Right lobe of liver (tissue), 6 donors: ENCODE measurements around the gene WDR90. TPM values are rescaled to one million over a fixed set of nuclear protein-coding genes. Genes with fewer than 3 reads are reported as not detected.

ENCODE experiments used
- ATAC-seq, 4 donors: fragments of 200-7000 bp; cut with Tn5 transposase; one replicate each; pipeline ENCODE4 v1.9.1; 2020; ENCODE audit warnings: mild to moderate bottlenecking in 4 of 4, moderate library complexity in 4 of 4
- DNase-seq, 3 donors: peaks; one replicate each; pipeline ENCODE4 v3.0.0-alpha.2; 2020
- H3K27ac ChIP-seq, 3 donors: fragments of 200-600 bp; one replicate each; pipeline ENCODE4 v1.8.0; 2022
- H3K27me3 ChIP-seq, 2 donors: fragments of 200-600 bp; one replicate each; pipeline ENCODE4 v1.8.0; 2022
- H3K36me3 ChIP-seq, 4 donors: fragments of 200-600 bp; sonication (generic) in 1 of 4; one replicate each; pipeline versions ENCODE4 v1.5.1 to v1.8.0; 2017 to 2022; ENCODE audit warnings: control low read depth in 1 of 4
- H3K4me1 ChIP-seq, 4 donors: fragments of 200-600 bp; sonication (generic) in 1 of 4; one replicate each; pipeline versions ENCODE4 v1.5.1 to v1.8.0; 2017 to 2022; ENCODE audit warnings: control low read depth in 1 of 4
- H3K4me3 ChIP-seq, 3 donors: fragments of 200-600 bp; one replicate each; pipeline ENCODE4 v1.8.0; 2022
- H3K9me3 ChIP-seq, 4 donors: fragments of 200-600 bp; sonication (generic) in 1 of 4; one replicate each; pipeline versions ENCODE4 v1.5.1 to v1.8.0; 2017 to 2022; ENCODE audit warnings: control low read depth in 1 of 4
- CTCF ChIP-seq, 4 donors: fragments of 200-600 bp in 3 of 4; fragments of 450-650 bp in 1 of 4; IDR thresholded peaks; one replicate each; pipeline versions ENCODE4 v1.5.1 to v1.8.0; 2016 to 2022; ENCODE audit warnings: antibody characterized with exemption in 4 of 4, mild to moderate bottlenecking in 2 of 4
- POLR2A ChIP-seq: fragments of 450-650 bp; IDR thresholded peaks from one replicate; pipeline ENCODE4 v1.6.1; 2017; ENCODE audit warnings: antibody characterized with exemption, mild to moderate bottlenecking
- WGBS: methylation state at CpG from one replicate; pipeline ENCODE4 v1.1.6; 2018; ENCODE audit warnings: low coverage, low lambda C conversion rate; ENCODE audit not compliant: insufficient coverage; ENCODE audit errors: missing lambda C conversion rate; 5-methylcytosine and 5-hydroxymethylcytosine counted together
- intact Hi-C, 2 donors: fragments of 100-400 bp; cut with DNase I; formaldehyde crosslinking; loops; one replicate each; pipeline versions ENCODE4 v1.11.2 to v1.14.1; 2022
- total RNA-seq, 6 experiments: library from RNA; depleted of rRNA in 2 of 6; stranded (reverse); fragments of >200 nt in 2 of 6; fragmentation: NEBNext Ultra II Directional in 3 of 6; extraction: Animal tissue kit (Norgen Biotek cat#: 25700) in 3 of 6; gene quantifications; one replicate each; pipeline versions ENCODE4 v1.1.0 to v1.2.4, GENCODE V29; 2016 to 2023
- donor health status: DM: no; HTN: yes; CAD: no.
- donor health status: DM: no; HTN: no; CAD: no.
- donor health status: DM: no; HTN: no; CAD: no.
- donor health status: DM: no; HTN: yes; CAD: no.
- donor health status: DM: no; HTN: yes; CAD: no.

The WDR90 gene
- total RNA-seq, 6 experiments from 2014 or later = 7.2 to 18.1 (median 11.8) TPM

- Histone ChIP-seq H3K9me3 (no peaks in the 10 kb centered on the region), H3K4me3 (peak within 1 kb of the TSS; percentile 74 to 93 (median 91)), H3K27me3 (no peaks in the 10 kb centered on the region), H3K36me3 (no peaks in the 10 kb centered on the region), H3K4me1 (peaks cover 0 to 43% (median 7%) of the 10 kb centered on the region in 4 donors), H3K27ac (peak within 1 kb of the TSS; percentile 80 to 92 (median 83))
- no peak for TF ChIP-seq CTCF (IDR thresholded peaks at IDR 0.05)
- TF ChIP-seq POLR2A = peak; percentile 92
- ATAC-seq (peak; percentile 59 to 73 (median 65)), DNase-seq (peak; percentile 94 to 95 (median 95))
- intact Hi-C loops = no loop called here
- WGBS = 0% methylated on average over 9 of the region's 81 CpGs
These were observed 7.6 kb upstream of the WDR90 start, which contains the start of gene MCRIP2 for GRCh38 chr16:641326-642188. Gene MCRIP2 (plus strand): TSS chr16:641828. CDS start chr16:641992, 164 bp downstream.

GRCh38 chr16:642189-643049 lies 6.7 kb upstream of the WDR90 start:
- Histone ChIP-seq H3K36me3 (no peaks in the 10 kb centered on the region), H3K27me3 (no peaks in the 10 kb centered on the region), H3K4me3 (peak overlapping the region; percentile 74 to 93 (median 91)), H3K27ac (peak overlapping the region; percentile 80 to 92 (median 83)), H3K4me1 (peaks cover 0 to 49% (median 11%) of the 10 kb centered on the region in 4 donors), H3K9me3 (no peaks in the 10 kb centered on the region)
- 3% methylated on average over 12 of the region's 72 CpGs for WGBS
- ATAC-seq = peak; percentile 29 to 57 (median 50)
- DNase-seq = peak; percentile 83 to 89 (median 87)
- peak; percentile 6 for TF ChIP-seq POLR2A
- no peak for TF ChIP-seq CTCF (IDR thresholded peaks at IDR 0.05)
- intact Hi-C loops = no loop called here

- WGBS = no CpG with 5 or more reads among the region's 13 CpGs
- Histone ChIP-seq H3K9me3 (no peaks in the 10 kb centered on the region), H3K27me3 (no peaks in the 10 kb centered on the region), H3K36me3 (no peaks in the 10 kb centered on the region), H3K27ac (peak overlapping the region in 2 of 3 donors; percentile 80 to 92), H3K4me3 (peak overlapping the region; percentile 74 to 93 (median 91)), H3K4me1 (peaks cover 0 to 50% (median 14%) of the 10 kb centered on the region in 4 donors)
- DNase-seq (no peak), ATAC-seq (no peak)
- TF ChIP-seq POLR2A (no peak), CTCF (IDR thresholded peaks at IDR 0.05) (no peak)
- intact Hi-C loops = no loop called here
These were observed 6.2 kb upstream of the WDR90 start for GRCh38 chr16:643050-643368.

- Histone ChIP-seq H3K4me1 (peaks cover 0 to 50% (median 14%) of the 10 kb centered on the region in 4 donors), H3K9me3 (no peaks in the 10 kb centered on the region), H3K27ac (peak overlapping the region in 1 of 3 donors; percentile 22), H3K4me3 (no peak overlapping the region), H3K27me3 (no peaks in the 10 kb centered on the region), H3K36me3 (no peaks in the 10 kb centered on the region)
- intact Hi-C loops = no loop called here
- WGBS = 79% methylated on average over 5 of the region's 12 CpGs
- no peak for DNase-seq
- ATAC-seq = no peak
- TF ChIP-seq CTCF (IDR thresholded peaks at IDR 0.05) (no peak), POLR2A (no peak)
These were observed 4.6 kb upstream of the WDR90 start for GRCh38 chr16:644556-644955.
